Measurements from ENCODE around the gene BRSK2. TPM values are rescaled to one million over a fixed set of nuclear protein-coding genes. Genes with fewer than 3 reads are reported as not detected.
"Not testable (repeated sequence)": the region's sequence is repeated elsewhere in the genome, so short reads cannot be mapped to it uniquely, and the experiment has no call there.

The BRSK2 gene
- total and polyA plus RNA-seq, 9 of the 15 experiments (the other 6 are each of a cell fraction or from before 2014, with no cell fraction given), result 0.06 to 0.52 (median 0.18) TPM; not detected in 5

DNA sequence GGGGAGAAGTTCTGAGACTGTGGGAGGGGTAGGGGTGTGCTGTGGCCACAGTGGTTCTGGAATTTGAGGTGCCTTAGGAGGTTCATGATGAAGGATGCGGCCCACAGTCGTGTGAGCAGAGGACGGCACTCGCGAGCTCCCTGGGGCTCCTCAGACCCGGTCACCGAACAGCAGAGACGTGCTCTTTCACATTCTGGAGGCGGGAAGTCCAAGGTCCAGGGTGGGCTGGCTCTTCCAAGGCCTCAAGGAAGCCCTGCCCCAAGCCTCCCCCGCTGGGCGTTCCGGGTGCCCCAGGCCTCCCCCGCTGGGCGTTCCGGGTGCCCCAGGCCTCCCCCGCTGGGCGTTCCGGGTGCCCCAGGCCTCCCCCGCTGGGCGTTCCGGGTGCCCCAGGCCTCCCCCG lies 33.7 kb downstream of the BRSK2 start:
- DNase-seq (ENCODE audit: extremely low read depth in 1 of 4, low spot score in 3 of 4); POLR2A ChIA-PET; H3K9ac ChIP-seq (ENCODE audit: insufficient read depth in 1 of 2, low read depth in 2 of 2, low read length in 2 of 2); CTCF ChIA-PET (ENCODE audit: low intra/inter-chr PET ratio); H3K4me3 ChIP-seq; FAIRE-seq; H3K4me1 ChIP-seq (replicated peaks in 1 of 2; ENCODE audit: control insufficient read depth in 2 of 2, insufficient read depth in 2 of 2, low read length in 2 of 2); in situ Hi-C loops (cut with MboI); H3K79me2 ChIP-seq (ENCODE audit: control insufficient read depth, insufficient read depth, low read length); intact Hi-C loops (cut with micrococcal nuclease); ATAC-seq; H3K27ac ChIP-seq (ENCODE audit: extremely low read depth, low read depth, low read length); H2AFZ ChIP-seq (ENCODE audit: low read depth, low read length); H3K4me2 ChIP-seq (ENCODE audit: insufficient read depth, low read length); H3K9me3 ChIP-seq (replicated peaks; ENCODE audit: control insufficient read depth, insufficient read depth, low read depth, low read length); H3K9me1 ChIP-seq (ENCODE audit: control insufficient read depth, insufficient read depth, low read length); H4K20me1 ChIP-seq (replicated peaks; ENCODE audit: control insufficient read depth, insufficient read depth, low read length); BruUV-seq (replicated peaks); H3K27me3 ChIP-seq (ENCODE audit: control insufficient read depth in 2 of 2, insufficient read depth in 2 of 2, low read length in 2 of 2); H3K36me3 ChIP-seq (ENCODE audit: control insufficient read depth, insufficient read depth, low read length): not testable (repeated sequence)
- WGBS (ENCODE audit: insufficient coverage, low coverage, missing lambda C conversion rate), result 34% methylated on average over 5 of the region's 22 CpGs

DNA sequence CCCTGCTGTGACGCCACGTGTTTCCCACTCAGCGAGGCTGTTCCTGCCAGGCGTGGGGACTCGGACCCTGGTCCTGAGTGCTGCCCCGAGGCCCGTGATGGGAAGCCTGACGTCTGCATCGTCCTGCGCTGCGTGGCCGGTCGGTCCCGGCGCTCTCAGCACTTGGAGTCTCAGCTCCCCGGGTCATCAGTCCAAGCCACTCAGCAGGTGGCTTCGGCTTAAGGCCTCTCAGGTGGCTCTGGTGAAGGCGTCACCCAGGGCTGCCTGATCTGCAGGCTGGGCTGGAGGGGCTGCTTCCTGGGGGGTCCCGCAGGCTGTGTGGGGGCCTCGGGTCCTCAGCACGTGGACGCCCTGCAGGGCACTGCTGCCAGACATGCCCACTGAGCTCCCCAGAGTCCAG lies 35.3 kb downstream of the BRSK2 start:
- Histone ChIP-seq H3K36me3 (ENCODE audit: control insufficient read depth, insufficient read depth, low read length) (no peaks in the 10 kb centered on the region), H3K9me1 (ENCODE audit: control insufficient read depth, insufficient read depth, low read length) (no peaks in the 10 kb centered on the region), H3K4me1 (replicated peaks in 1 of 2; ENCODE audit: control insufficient read depth in 2 of 2, insufficient read depth in 2 of 2, low read length in 2 of 2) (no peaks in the 10 kb centered on the region), H3K27ac (ENCODE audit: extremely low read depth, low read depth, low read length) (no peak overlapping the region), H3K4me2 (ENCODE audit: insufficient read depth, low read length) (no peak overlapping the region), H4K20me1 (replicated peaks; ENCODE audit: control insufficient read depth, insufficient read depth, low read length) (no peaks in the 10 kb centered on the region), H3K79me2 (ENCODE audit: control insufficient read depth, insufficient read depth, low read length) (no peaks in the 10 kb centered on the region), H3K4me3 (no peak overlapping the region), H2AFZ (ENCODE audit: low read depth, low read length) (no peak overlapping the region), H3K9me3 (replicated peaks; ENCODE audit: control insufficient read depth, insufficient read depth, low read depth, low read length) (no peaks in the 10 kb centered on the region), H3K9ac (ENCODE audit: insufficient read depth in 1 of 2, low read depth in 2 of 2, low read length in 2 of 2) (no peak overlapping the region; a peak in 1 of 4 replicates), H3K27me3 (ENCODE audit: control insufficient read depth in 2 of 2, insufficient read depth in 2 of 2, low read length in 2 of 2) (no peaks in the 10 kb centered on the region)
- intact Hi-C loops (cut with micrococcal nuclease) (no loop called here), in situ Hi-C loops (cut with MboI) (no loop called here)
- DNase-seq (ENCODE audit: extremely low read depth in 1 of 4, low spot score in 3 of 4) (no peak), ATAC-seq (no peak), FAIRE-seq (no peak)
- BruUV-seq (replicated peaks), result no TSS peak
- ChIA-PET CTCF (ENCODE audit: low intra/inter-chr PET ratio) (no interaction called here), POLR2A (no interaction called here)
- 1% methylated on average over 17 of the region's 22 CpGs for WGBS (ENCODE audit: insufficient coverage, low coverage, missing lambda C conversion rate)
- TF ChIP-seq PHF8 (IDR thresholded peaks at IDR 0.05; ENCODE audit: borderline replicate concordance, low read length), result no peak
- no peak for TF ChIP-seq SIN3B (IDR thresholded peaks at IDR 0.05; ENCODE audit: low read depth)
- TF ChIP-seq NFXL1 (CRISPR knock-in tag; IDR thresholded peaks at IDR 0.05), result no peak
- TF ChIP-seq ZNF561 (CRISPR knock-in tag; conservative IDR thresholded peaks at IDR 0.05), result no peak
- no peak for TF ChIP-seq MCM5 (IDR thresholded peaks at IDR 0.05; ENCODE audit: low read depth)
- TF ChIP-seq NONO (IDR thresholded peaks at IDR 0.05; ENCODE audit: low read depth in 2 of 2, low read length in 1 of 2), result no peak
- TF ChIP-seq THRB (CRISPR knock-in tag; conservative IDR thresholded peaks at IDR 0.05), result no peak
- TF ChIP-seq ZNF134 (CRISPR knock-in tag; conservative IDR thresholded peaks at IDR 0.05), result no peak
- TF ChIP-seq PATZ1 (CRISPR knock-in tag; IDR thresholded peaks at IDR 0.05; ENCODE audit: borderline replicate concordance), result no peak
- TF ChIP-seq XRCC4 (IDR thresholded peaks at IDR 0.05; ENCODE audit: extremely low read depth, insufficient read depth, insufficient read length), result no peak

Data from K562 (cell line).